ENCODE results near the gene PIK3CA. TPM values are rescaled to one million over a fixed set of nuclear protein-coding genes. Genes with fewer than 3 reads are reported as not detected.

Gene PIK3CA
- total and polyA plus RNA-seq, 4 experiments from 2014 or later, result 12.4 to 47.2 (median 33.7) TPM

DNA sequence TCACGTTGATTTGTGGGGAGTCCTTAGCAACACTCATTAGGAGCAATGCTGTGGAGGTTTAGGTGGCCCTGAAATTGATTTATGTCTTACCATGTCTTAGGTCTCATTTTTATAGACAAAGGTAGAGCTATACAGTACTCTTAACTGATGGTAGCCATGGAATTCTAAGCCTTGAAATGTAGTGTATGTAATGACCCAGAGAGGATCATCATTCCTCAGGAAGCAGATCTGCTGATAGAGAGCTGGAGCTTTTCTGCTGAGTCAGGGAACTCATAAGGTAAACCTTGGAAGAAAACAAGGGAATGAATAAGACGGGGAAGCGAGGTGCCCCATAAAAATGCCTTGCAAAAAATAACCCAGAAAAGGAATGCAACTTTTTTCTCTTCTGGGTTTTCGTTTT is 140.7 kb downstream of the PIK3CA start:
- intact Hi-C loops (cut with micrococcal nuclease), result no loop called here
- ChIA-PET CTCF (ENCODE audit: partially characterized antibody) (no interaction called here), POLR2A (ENCODE audit: partially characterized antibody) (no interaction called here)
- Mint-ChIP-seq H3K4me1 (no peaks in the 10 kb centered on the region), H3K27ac (no peak overlapping the region), H3K36me3 (no peaks in the 10 kb centered on the region), H3K9me3 (no peaks in the 10 kb centered on the region), H3K4me3 (no peak overlapping the region), H3K27me3 (peaks cover 5 to 6% of the 10 kb centered on the region in 2 donors)
- Histone ChIP-seq H3K4me3 (ENCODE audit: low read length in 2 of 2) (no peak overlapping the region), H3K27ac (ENCODE audit: low read depth, low read length) (no peak overlapping the region), H3K36me3 (ENCODE audit: insufficient read depth, low read length) (no peaks in the 10 kb centered on the region), H3K4me1 (ENCODE audit: insufficient read depth, low read length) (no peaks in the 10 kb centered on the region), H3K9me3 (ENCODE audit: control insufficient read depth in 1 of 2, low read length in 2 of 2) (no peaks in the 10 kb centered on the region), H3K27me3 (ENCODE audit: insufficient read depth, low read length) (no peaks in the 10 kb centered on the region)
- DNase-seq, result no peak

GRCh38 chr3:179289295-179289694 is 141.1 kb downstream of the PIK3CA start:
- ChIA-PET CTCF (ENCODE audit: partially characterized antibody) (no interaction called here), POLR2A (ENCODE audit: partially characterized antibody) (no interaction called here)
- Histone ChIP-seq H3K4me1 (ENCODE audit: insufficient read depth, low read length) (no peaks in the 10 kb centered on the region), H3K27me3 (ENCODE audit: insufficient read depth, low read length) (no peaks in the 10 kb centered on the region), H3K4me3 (ENCODE audit: low read length in 2 of 2) (no peak overlapping the region), H3K9me3 (ENCODE audit: control insufficient read depth in 1 of 2, low read length in 2 of 2) (no peaks in the 10 kb centered on the region), H3K27ac (ENCODE audit: low read depth, low read length) (no peak overlapping the region), H3K36me3 (ENCODE audit: insufficient read depth, low read length) (no peaks in the 10 kb centered on the region)
- no peak for DNase-seq
- Mint-ChIP-seq H3K27me3 (peaks cover 5 to 6% of the 10 kb centered on the region in 2 donors), H3K27ac (no peak overlapping the region), H3K4me1 (no peaks in the 10 kb centered on the region), H3K36me3 (no peaks in the 10 kb centered on the region), H3K4me3 (no peak overlapping the region), H3K9me3 (no peaks in the 10 kb centered on the region)
- intact Hi-C loops (cut with micrococcal nuclease), result no loop called here

Other genes starting within 250 kb of the PIK3CA start
- 10 to 100 TPM; 18.5 to 20.0 TPM for gene ZMAT3, start 76.5 kb upstream of the PIK3CA start, total RNA-seq
- gene ZMAT3, start 76.5 kb upstream of the PIK3CA start, polyA plus RNA-seq, result 10 to 100 TPM; 13.7 to 20.5 TPM
- gene KCNMB3, start 102.8 kb downstream of the PIK3CA start, total RNA-seq, result 1 to 10 TPM in 1 of 2 experiments, under 1 TPM in 1; 0.87 to 1.7 TPM
- 1 to 10 TPM in 1 of 2 donors, under 1 TPM in 1; 0.13 to 1.7 TPM for gene KCNMB3, start 102.8 kb downstream of the PIK3CA start, polyA plus RNA-seq
- 10 to 100 TPM; 43.2 to 45.6 TPM for gene ZNF639, start 174.7 kb downstream of the PIK3CA start, total RNA-seq
- 10 to 100 TPM; 55.1 to 70.1 TPM for gene ZNF639, start 174.7 kb downstream of the PIK3CA start, polyA plus RNA-seq
- 10 to 100 TPM; 52.0 to 58.3 TPM for gene MFN1, start 199.4 kb downstream of the PIK3CA start, total RNA-seq
- gene MFN1, start 199.4 kb downstream of the PIK3CA start, polyA plus RNA-seq, result 10 to 100 TPM in 1 of 2 donors, 1 to 10 TPM in 1; 8.3 to 13.3 TPM

Measured in CD4-positive, alpha-beta memory T cell (primary cell).